ENCODE results near the gene ANKRD61.

GRCh38 chr7:6074612-6075380, 43.6 kb downstream of the ANKRD61 start:
- TF ChIP-seq POLR2AphosphoS5 (IDR thresholded peaks at IDR 0.05): no peak
- TF ChIP-seq CTCF (IDR thresholded peaks at IDR 0.05): no peak
